Hepatocyte (in vitro differentiated cells): Measurements from ENCODE around the gene MAGI2. TPM values are rescaled to one million over a fixed set of nuclear protein-coding genes. Genes with fewer than 3 reads are reported as not detected.

ENCODE experiments used
- DNase-seq: peaks from one replicate; pipeline ENCODE4 v3.0.0-alpha.2; 2016; ENCODE audit warnings: low spot score
- H2AFZ ChIP-seq: fragments of 200-600 bp; sonication (generic); 2 replicates; pipeline ENCODE4 v1.6.0; 2016; ENCODE audit warnings: antibody characterized with exemption, mild to moderate bottlenecking
- H3K27ac ChIP-seq: fragments of 200-600 bp; sonication (generic); 2 replicates; pipeline ENCODE4 v1.5.1; 2016; ENCODE audit warnings: mild to moderate bottlenecking
- H3K27me3 ChIP-seq: fragments of 200-600 bp; sonication (generic); 2 replicates; pipeline ENCODE4 v1.6.1; 2016
- H3K36me3 ChIP-seq: fragments of 200-600 bp; sonication (generic); replicated peaks from 2 replicates; pipeline ENCODE4 v1.5.1; 2016; ENCODE audit warnings: low read depth; ENCODE audit not compliant: insufficient read depth
- H3K4me1 ChIP-seq: fragments of 200-600 bp; sonication (generic); 2 replicates; pipeline ENCODE4 v1.5.1; 2016; ENCODE audit warnings: mild to moderate bottlenecking, moderate library complexity; ENCODE audit not compliant: insufficient read depth
- H3K4me2 ChIP-seq: fragments of 200-600 bp; sonication (generic); 2 replicates; pipeline ENCODE4 v1.6.0; 2016
- H3K4me3 ChIP-seq: fragments of 200-600 bp; sonication (generic); 2 replicates; pipeline ENCODE4 v1.5.1; 2016; ENCODE audit warnings: mild to moderate bottlenecking
- H3K79me2 ChIP-seq: fragments of 200-600 bp; sonication (generic); 2 replicates; pipeline ENCODE4 v1.6.0; 2017; ENCODE audit warnings: mild to moderate bottlenecking
- H3K9me2 ChIP-seq: fragments of 200-600 bp; sonication (generic); replicated peaks from 2 replicates; pipeline ENCODE4 v1.6.0; 2017; ENCODE audit warnings: mild to moderate bottlenecking; ENCODE audit not compliant: insufficient read depth
- H3K9me3 ChIP-seq: fragments of 200-600 bp; sonication (generic); 2 replicates; pipeline ENCODE4 v1.5.1; 2016; ENCODE audit warnings: low read depth, mild to moderate bottlenecking
- H4K20me1 ChIP-seq: fragments of 200-600 bp; sonication (generic); 2 replicates; pipeline ENCODE4 v1.6.0; 2016; ENCODE audit warnings: mild to moderate bottlenecking; ENCODE audit not compliant: insufficient read depth, poor library complexity, severe bottlenecking
- EZH2 ChIP-seq: fragments of 200-600 bp; sonication (generic); IDR thresholded peaks from 2 replicates; pipeline ENCODE4 v1.6.1; 2016; ENCODE audit warnings: antibody characterized with exemption, mild to moderate bottlenecking, borderline replicate concordance
- EZH2phosphoT487 ChIP-seq: fragments of 200-600 bp; sonication (generic); IDR thresholded peaks from one replicate; pipeline ENCODE4 v1.6.1; 2018; ENCODE audit warnings: antibody characterized with exemption, mild to moderate bottlenecking, low read depth, moderate library complexity; ENCODE audit not compliant: unreplicated experiment, severe bottlenecking
- WGBS: methylation state at CpG from one replicate; pipeline ENCODE4 v1.1.6; 2016; ENCODE audit warnings: low lambda C conversion rate; ENCODE audit errors: missing lambda C conversion rate; 5-methylcytosine and 5-hydroxymethylcytosine counted together
- polyA plus RNA-seq: library from polyadenylated mRNA; unstranded; fragments of >200 nt; fragmentation: Nextera tagmentation; extraction: Ambion mirVana; gene quantifications from 2 replicates; pipeline ENCODE4 v1.2.1, GENCODE V29; 2016
- total RNA-seq: library from RNA; depleted of rRNA; stranded (reverse); fragments of >200 nt; gene quantifications from 2 replicates; pipeline ENCODE4 v1.2.3, GENCODE V29; 2014
- TF ChIP-seq, protein P1 (sequence below): fragments of 200-600 bp; sonication (generic); IDR thresholded peaks from 2 replicates; pipeline ENCODE4 v1.5.1; 2016; ENCODE audit warnings: antibody characterized with exemption, mild to moderate bottlenecking; ENCODE audit not compliant: poor library complexity

MAGI2 gene
- total and polyA plus RNA-seq, 2 experiments from 2014 or later: 3.1 to 6.7 TPM

DNA sequence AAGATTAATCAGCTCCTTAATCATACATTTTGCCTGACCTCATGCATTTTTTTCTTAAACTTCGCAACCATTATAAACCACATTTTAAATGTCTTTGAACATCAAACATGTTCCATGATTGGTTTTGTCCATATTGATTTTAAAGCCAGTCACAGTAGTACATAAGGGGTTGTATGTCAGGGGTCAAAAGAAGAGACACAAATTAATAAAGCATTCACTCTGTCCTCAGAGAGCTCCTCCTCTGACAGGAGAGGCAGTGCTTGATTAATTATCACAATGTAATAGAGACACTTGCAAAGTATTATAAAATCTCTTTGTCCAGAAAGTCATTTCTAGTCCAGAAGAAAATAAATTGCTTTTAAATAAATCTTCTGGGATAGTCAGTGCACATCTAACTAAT lies 195.5 kb downstream of the MAGI2 start:
- DNase-seq: no peak
- Histone ChIP-seq H3K27ac (no peak overlapping the region), H3K4me2 (no peak overlapping the region), H3K4me1 (no peaks in the 10 kb centered on the region), H3K9me2 (no peaks in the 10 kb centered on the region), H3K9me3 (no peaks in the 10 kb centered on the region), H2AFZ (no peak overlapping the region), H3K27me3 (no peaks in the 10 kb centered on the region), H3K36me3 (no peaks in the 10 kb centered on the region), H4K20me1 (no peaks in the 10 kb centered on the region), H3K79me2 (no peaks in the 10 kb centered on the region), H3K4me3 (no peak overlapping the region)
- no peak for TF ChIP-seq EZH2
- TF ChIP-seq, protein P1, sequence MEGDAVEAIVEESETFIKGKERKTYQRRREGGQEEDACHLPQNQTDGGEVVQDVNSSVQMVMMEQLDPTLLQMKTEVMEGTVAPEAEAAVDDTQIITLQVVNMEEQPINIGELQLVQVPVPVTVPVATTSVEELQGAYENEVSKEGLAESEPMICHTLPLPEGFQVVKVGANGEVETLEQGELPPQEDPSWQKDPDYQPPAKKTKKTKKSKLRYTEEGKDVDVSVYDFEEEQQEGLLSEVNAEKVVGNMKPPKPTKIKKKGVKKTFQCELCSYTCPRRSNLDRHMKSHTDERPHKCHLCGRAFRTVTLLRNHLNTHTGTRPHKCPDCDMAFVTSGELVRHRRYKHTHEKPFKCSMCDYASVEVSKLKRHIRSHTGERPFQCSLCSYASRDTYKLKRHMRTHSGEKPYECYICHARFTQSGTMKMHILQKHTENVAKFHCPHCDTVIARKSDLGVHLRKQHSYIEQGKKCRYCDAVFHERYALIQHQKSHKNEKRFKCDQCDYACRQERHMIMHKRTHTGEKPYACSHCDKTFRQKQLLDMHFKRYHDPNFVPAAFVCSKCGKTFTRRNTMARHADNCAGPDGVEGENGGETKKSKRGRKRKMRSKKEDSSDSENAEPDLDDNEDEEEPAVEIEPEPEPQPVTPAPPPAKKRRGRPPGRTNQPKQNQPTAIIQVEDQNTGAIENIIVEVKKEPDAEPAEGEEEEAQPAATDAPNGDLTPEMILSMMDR: no peak
- no peak for TF ChIP-seq EZH2phosphoT487
- 90% methylated on average over 1 of the region's 1 CpG for WGBS

GRCh38 chr7:79245623-79246249 lies 207.7 kb downstream of the MAGI2 start:
- no peaks in the 10 kb centered on the region for H3K27me3 ChIP-seq
- no peaks in the 10 kb centered on the region for H3K4me1 ChIP-seq
- no peak overlapping the region for H3K27ac ChIP-seq
- WGBS: 73% methylated on average over 4 of the region's 4 CpGs
- H2AFZ ChIP-seq: no peak overlapping the region
- H3K9me2 ChIP-seq: no peaks in the 10 kb centered on the region
- H3K4me2 ChIP-seq: no peak overlapping the region
- TF ChIP-seq EZH2phosphoT487: no peak
- TF ChIP-seq, protein P1: no peak
- no peak for TF ChIP-seq EZH2
- no peaks in the 10 kb centered on the region for H3K79me2 ChIP-seq
- H4K20me1 ChIP-seq: no peaks in the 10 kb centered on the region
- H3K4me3 ChIP-seq: no peak overlapping the region
- no peaks in the 10 kb centered on the region for H3K9me3 ChIP-seq
- peak; percentile 17 for DNase-seq
- no peaks in the 10 kb centered on the region for H3K36me3 ChIP-seq

GRCh38 chr7:79244482-79244881 lies 209.0 kb downstream of the MAGI2 start:
- H3K9me3 ChIP-seq: no peaks in the 10 kb centered on the region
- no peak overlapping the region for H3K27ac ChIP-seq
- H3K27me3 ChIP-seq: no peaks in the 10 kb centered on the region
- H3K79me2 ChIP-seq: no peaks in the 10 kb centered on the region
- no peak for DNase-seq
- H3K4me3 ChIP-seq: no peak overlapping the region
- H3K4me2 ChIP-seq: no peak overlapping the region
- TF ChIP-seq EZH2phosphoT487 (no peak), EZH2 (no peak)
- TF ChIP-seq, protein P1: no peak
- H2AFZ ChIP-seq: no peak overlapping the region
- no peaks in the 10 kb centered on the region for H4K20me1 ChIP-seq
- no peaks in the 10 kb centered on the region for H3K36me3 ChIP-seq
- H3K4me1 ChIP-seq: no peaks in the 10 kb centered on the region
- no peaks in the 10 kb centered on the region for H3K9me2 ChIP-seq
- WGBS: 89% methylated on average over 1 of the region's 1 CpG
